Activated CD4-positive, CD25-positive, alpha-beta regulatory T cell (primary cell): ENCODE measurements around the gene LSAMP.

Experiments
- DNase-seq, 4 experiments: peaks; one replicate each; lab custom pipeline; 2025; lab: John Stamatoyannopoulos, UW

The LSAMP gene

GRCh38 chr3:116445311-116445841 is at the start of gene LSAMP:
Gene LSAMP, minus strand, starts transcription at chr3:116445487.
- no peak for DNase-seq

GRCh38 chr3:116492379-116492778 is 47.1 kb upstream of the LSAMP start:
- DNase-seq, result no peak

- no peak for DNase-seq
Measured at GRCh38 chr3:116483135-116483534, 37.8 kb upstream of the LSAMP start.

GRCh38 chr3:116476691-116477090 is 31.4 kb upstream of the LSAMP start:
- no peak for DNase-seq

- DNase-seq, result no peak
Measured at GRCh38 chr3:116474801-116475200, 29.5 kb upstream of the LSAMP start.

DNA sequence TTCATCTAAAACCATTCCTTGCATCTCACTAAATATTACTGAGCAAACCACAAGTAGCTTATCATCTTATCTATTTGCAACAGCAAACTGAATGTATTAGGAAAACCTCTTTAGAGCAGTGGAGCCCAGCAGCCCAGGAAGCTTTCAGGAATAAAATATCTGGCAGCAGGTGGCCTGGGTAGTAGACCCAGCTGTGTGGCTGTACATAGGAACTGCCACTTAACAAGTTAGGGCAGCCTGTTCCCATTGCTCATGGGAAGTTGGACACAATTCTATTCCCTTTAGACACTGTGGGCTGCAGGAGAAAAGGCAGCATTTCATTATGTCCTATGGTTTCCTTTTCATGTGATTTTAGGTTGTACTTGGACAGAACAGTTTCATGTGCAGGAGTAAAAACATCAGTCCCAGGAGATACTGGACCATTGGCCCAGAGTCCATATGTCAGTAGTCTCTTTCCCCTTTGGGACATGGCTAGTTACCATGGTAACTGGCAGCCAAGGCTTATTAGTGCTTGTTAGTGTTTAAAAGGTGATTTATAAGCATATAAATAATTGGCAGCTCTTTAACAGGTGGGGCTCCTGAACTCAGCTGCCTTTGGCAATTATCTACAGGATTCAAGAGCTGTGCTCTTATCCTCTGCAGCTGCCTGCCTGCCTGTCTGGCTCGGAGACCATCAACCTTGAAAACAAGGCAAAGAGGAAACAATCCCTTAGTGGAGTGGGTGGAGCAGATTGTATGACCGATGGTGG is 28.9 kb upstream of the LSAMP start:
- DNase-seq, result no peak

- no peak for DNase-seq
Measured at GRCh38 chr3:116473602-116474001, 28.3 kb upstream of the LSAMP start.

DNA sequence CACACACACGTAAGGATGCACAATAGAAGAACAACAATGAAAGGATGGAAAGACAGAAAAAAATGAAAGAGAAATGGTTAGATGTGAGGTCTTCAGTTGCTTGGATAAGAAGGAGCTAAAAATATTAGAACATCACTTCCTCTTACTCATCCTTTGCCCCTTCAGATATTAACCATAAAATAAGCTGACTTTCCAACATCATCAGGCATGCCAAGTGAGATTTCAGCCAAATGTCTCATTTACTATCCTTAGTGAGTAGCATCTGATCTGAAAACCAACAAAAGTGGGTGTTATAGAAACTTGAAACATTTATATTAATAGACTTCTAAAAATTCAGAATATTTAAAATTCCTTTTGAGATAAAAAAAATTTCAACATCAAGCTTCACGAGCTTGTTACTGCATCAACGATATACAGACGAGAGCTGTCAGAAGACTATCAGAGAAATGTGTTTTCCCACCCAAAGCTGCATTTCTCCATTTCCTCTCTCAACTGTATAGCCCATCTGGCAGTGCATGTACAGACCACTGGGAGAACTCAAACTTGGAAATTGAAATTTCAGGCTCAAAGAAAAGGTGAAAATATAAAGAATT is 25.4 kb upstream of the LSAMP start:
- DNase-seq, result no peak

DNA sequence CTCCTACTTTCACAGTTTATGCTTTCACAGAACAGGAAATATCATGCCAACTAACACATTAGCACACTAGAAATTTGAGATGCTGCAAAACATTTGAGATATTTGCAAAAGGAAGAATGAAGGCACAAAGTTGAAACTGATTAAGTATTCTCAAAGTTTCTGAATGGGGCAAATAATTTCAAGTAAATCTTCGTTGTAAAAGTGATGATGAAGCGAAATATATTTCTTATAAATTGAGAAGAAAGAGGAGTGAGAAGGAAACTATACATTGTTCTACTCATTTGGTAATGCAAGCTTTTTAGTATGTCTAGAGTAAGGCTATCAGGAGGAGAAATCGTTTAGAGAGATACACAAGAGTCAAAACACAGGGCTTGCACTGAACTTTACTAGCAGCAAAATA is 24.3 kb upstream of the LSAMP start:
- DNase-seq, result no peak

GRCh38 chr3:116464276-116464798 is 19.1 kb upstream of the LSAMP start:
- no peak for DNase-seq

DNA sequence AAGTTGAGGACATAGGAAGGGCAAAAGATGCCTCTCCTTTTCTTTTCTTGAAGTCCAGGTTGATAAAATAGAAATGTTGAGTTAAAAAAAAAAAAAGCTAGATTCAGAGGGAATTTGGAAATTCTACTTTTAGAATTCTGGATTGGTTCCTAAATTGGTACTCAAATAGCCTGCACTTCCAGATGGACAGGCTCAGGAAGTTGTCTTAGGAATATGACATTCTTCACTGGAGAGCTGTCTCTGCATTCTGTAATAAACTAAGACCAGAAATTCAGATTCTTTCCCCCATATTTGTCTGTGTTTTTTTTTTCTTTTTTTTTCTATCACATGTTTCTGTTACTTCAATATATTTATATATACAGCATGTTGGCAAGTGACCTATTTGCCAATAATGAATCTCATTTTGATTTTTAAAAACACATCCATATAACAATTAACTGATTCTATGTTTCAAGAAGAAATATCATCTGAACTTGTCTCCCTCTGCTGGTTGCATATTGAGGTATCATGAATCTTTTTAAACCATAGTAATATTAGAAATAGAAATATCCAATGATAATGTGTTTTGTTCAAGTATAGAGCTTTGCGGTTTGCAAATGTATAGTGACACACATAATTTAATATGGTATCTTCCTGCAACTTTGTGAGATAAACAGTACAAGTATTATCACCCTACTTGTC is 8.5 kb upstream of the LSAMP start:
- DNase-seq, result no peak

DNA sequence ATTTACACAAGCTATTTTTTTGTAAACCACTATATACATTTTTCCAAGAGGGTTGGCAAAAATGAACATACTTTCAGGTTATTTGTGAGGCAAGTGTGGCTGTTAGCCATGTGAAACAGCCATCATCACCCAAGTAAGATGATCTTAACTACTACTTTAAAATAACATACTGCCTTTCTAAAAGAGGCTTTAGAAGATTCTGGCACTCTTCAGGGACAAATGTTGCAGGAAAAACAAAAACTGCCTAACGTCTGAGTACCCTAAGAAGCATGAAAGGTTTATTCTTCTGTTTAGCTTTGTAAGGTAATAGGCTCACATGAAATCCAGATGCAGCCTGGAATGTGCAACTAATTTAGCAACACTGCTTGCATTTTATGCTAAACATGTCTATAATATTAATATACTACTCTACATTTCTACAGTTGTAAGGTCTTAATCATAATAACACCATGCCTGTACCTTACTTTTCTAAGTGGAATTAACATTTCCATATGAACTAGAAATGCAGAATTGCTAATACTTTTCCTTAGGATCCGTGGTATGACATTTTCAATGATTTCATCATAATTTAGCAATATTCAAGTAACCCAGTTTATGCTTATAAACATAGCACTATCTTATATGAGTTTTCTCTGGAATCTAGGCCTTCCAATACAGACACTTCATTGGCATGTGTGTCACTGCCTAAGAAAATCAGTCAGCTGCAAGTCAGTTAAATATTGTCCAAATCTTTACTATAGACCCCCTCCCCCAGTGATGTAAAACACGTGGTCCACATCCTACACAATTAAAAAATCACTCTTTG is 4.5 kb upstream of the LSAMP start:
- DNase-seq, result no peak

GRCh38 chr3:116445990-116446389 is 703 bp upstream of the LSAMP start:
- no peak for DNase-seq

DNA sequence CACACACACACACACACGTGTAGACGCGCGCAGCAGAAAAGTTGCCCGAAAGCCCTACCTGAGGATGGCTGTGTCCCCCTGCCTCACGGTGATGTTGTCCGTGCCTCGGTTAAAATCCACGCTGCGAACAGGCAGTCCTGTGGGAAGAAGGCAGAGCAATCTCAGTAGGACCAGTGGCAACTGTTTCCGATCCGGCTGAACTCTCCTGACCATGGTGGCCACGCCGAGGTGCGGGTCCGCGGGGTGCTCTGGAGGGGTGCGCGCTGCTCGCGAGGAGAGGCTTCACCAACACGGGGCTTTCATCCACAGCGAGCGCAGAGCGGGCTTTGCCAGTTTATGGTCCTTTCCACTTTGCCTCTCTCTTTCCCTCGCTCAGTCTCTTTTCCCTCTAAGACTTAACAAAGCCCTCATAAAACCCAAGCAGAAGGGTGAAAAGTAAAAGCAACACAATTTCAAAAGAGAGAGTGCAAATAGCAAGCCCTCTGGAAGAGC is 422 bp downstream of the LSAMP start:
- DNase-seq, result no peak

DNA sequence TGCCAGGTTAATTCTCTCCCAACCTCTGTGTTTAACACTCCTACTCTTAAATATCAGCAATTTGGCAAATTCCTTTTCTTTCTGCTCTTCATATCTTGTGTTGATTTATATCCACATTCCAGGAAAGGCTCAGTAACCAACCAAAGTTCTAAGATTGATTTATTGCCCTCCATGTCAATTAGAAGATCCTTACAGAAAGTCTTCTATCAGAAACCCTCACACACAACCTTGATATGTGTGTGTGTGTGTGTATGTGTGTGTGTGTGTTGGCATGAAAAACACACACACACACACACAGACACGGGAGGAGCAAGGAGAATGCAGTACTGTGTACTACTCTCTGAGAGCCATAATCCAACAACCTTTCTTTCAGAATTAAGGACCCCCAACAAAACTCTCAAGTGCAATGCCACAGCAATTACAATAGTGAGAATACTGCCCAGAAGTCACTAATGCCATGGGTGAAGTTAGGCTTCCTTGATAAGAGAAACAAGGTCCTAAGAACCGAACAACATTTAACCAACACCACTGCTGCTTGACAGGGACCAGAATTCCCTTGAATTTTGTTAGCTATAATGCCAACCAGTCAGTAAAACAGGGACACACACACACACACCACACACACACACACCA is 1.1 kb downstream of the LSAMP start:
- DNase-seq, result no peak

GRCh38 chr3:116443191-116443661 is 2.1 kb downstream of the LSAMP start:
- DNase-seq, result no peak

DNA sequence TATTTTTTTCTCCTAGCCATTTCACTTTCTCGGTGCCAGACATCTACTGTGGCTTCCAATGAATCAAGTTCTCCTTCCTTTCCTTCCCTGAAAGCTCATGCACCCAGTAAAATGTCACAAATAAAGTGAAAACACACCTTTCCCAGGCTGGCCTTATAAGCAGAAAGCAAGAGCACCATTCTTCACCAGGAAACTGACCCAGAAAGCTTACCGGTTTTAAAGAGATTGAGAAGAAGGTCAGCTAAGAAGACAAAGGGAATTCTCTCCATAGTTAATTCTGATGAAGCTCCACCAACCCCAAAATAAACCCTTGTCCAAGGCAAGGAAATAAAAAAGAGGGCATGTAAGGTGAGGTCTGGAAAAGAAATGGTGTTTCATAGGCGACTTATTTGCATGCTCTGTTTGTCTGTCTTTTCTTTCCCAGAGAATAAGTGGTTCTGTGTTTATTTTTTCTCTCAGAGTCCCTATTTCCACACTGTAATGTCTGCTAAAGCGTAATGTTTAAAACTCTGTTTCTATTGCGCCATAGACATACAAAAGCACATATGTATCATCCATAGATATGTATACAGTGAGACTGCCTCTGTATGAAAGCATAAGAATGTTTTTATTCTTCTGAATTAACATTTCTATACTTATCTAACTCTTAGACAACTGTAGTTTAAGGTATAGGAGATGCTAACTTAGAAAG is 2.8 kb downstream of the LSAMP start:
- no peak for DNase-seq

GRCh38 chr3:116441652-116442051 is 3.6 kb downstream of the LSAMP start:
- no peak for DNase-seq

GRCh38 chr3:116440196-116440595 is 5.1 kb downstream of the LSAMP start:
- DNase-seq, result no peak

DNA sequence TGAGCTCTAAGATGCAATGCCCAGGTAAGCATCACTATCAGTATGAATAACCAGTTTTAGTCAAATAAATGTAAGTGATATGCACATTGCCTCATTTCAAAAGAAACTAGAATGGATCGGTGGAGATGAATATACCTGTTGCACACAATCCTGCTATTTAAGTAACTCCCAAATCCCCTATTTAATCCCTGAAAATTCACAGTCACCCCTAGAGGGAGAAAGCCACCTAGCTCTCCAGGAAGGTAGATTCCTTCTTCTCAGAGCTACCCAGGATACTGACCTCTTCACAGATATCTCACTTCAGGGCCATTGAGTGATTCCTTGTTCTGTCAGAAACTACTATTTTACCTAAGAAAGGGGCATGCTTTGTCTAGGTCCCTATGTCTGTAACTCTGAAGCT is 11.7 kb downstream of the LSAMP start:
- DNase-seq, result no peak

GRCh38 chr3:116432795-116433194 is 12.5 kb downstream of the LSAMP start:
- no peak for DNase-seq
